Hematopoietic multipotent progenitor cell treated with erythropoietin and hydrocortisone succinate and interleukin-3 and kit ligand, for 17 days (in vitro differentiated cells): Measurements from ENCODE around the gene CD247.

Experiments used
- DNase-seq: peaks from one replicate; pipeline ENCODE4 v3.0.0-alpha.2; 2015; ENCODE audit warnings: low spot score

The CD247 gene

GRCh38 chr1:167463080-167463479, 55.2 kb downstream of the CD247 start:
- DNase-seq: no peak

- DNase-seq: no peak
Measured at GRCh38 chr1:167462341-167462740, 56.0 kb downstream of the CD247 start.

- no peak for DNase-seq
Measured at GRCh38 chr1:167460836-167461235, 57.5 kb downstream of the CD247 start.

- DNase-seq: no peak
Measured at GRCh38 chr1:167457936-167458584, 60.3 kb downstream of the CD247 start.

GRCh38 chr1:167456926-167457325, 61.4 kb downstream of the CD247 start:
- no peak for DNase-seq

GRCh38 chr1:167456524-167456923, 61.8 kb downstream of the CD247 start:
- no peak for DNase-seq

- no peak for DNase-seq
Measured at GRCh38 chr1:167455786-167456446, 62.4 kb downstream of the CD247 start.

GRCh38 chr1:167454894-167455785, 63.2 kb downstream of the CD247 start:
- DNase-seq: peak; percentile 20

GRCh38 chr1:167454304-167454893, 63.9 kb downstream of the CD247 start:
- DNase-seq: no peak

GRCh38 chr1:167453123-167453522, 65.2 kb downstream of the CD247 start:
- no peak for DNase-seq

- no peak for DNase-seq
Measured at GRCh38 chr1:167452483-167452882, 65.8 kb downstream of the CD247 start.

GRCh38 chr1:167450843-167451242, 67.5 kb downstream of the CD247 start:
- DNase-seq: no peak

- no peak for DNase-seq
Measured at GRCh38 chr1:167447521-167448136, 70.7 kb downstream of the CD247 start.

GRCh38 chr1:167446966-167447365, 71.4 kb downstream of the CD247 start:
- no peak for DNase-seq

GRCh38 chr1:167443757-167444156, 74.6 kb downstream of the CD247 start:
- DNase-seq: no peak

GRCh38 chr1:167442854-167443565, 75.3 kb downstream of the CD247 start:
- no peak for DNase-seq

- DNase-seq: peak; percentile 84
Measured at GRCh38 chr1:167442142-167442848, 76.0 kb downstream of the CD247 start.

GRCh38 chr1:167441222-167441621, 77.1 kb downstream of the CD247 start:
- DNase-seq: no peak

GRCh38 chr1:167440776-167441175, 77.6 kb downstream of the CD247 start:
- no peak for DNase-seq

GRCh38 chr1:167440345-167440744, 78.0 kb downstream of the CD247 start:
- DNase-seq: no peak
